Activated T-helper 17 cell treated with anti-CD3 and anti-CD28 coated beads, Interleukin-2, amount 50 U/mL, for 72 hours (primary cell): ENCODE data around the gene MCAM. TPM values are rescaled to one million over a fixed set of nuclear protein-coding genes. Genes with fewer than 3 reads are reported as not detected.

ENCODE experiments used
- ATAC-seq: fragments of 150-1000 bp; cut with Tn5 transposase; replicated peaks from 2 replicates; pipeline ENCODE4 v1.10.0; 2021; ENCODE audit warnings: mild to moderate bottlenecking, moderate library complexity
- H3K27ac Mint-ChIP-seq: one replicate; pipeline ENCODE4 v1.8.0; 2022; ENCODE audit warnings: mixed read lengths
- H3K27me3 Mint-ChIP-seq: one replicate; pipeline ENCODE4 v1.8.0; 2022; ENCODE audit warnings: mixed read lengths
- H3K36me3 Mint-ChIP-seq: one replicate; pipeline ENCODE4 v1.8.0; 2022; ENCODE audit warnings: low read depth, mild to moderate bottlenecking, mixed read lengths
- H3K4me1 Mint-ChIP-seq: one replicate; pipeline ENCODE4 v1.8.0; 2022; ENCODE audit warnings: mixed read lengths
- H3K4me3 Mint-ChIP-seq: one replicate; pipeline ENCODE4 v1.8.0; 2022; ENCODE audit warnings: mild to moderate bottlenecking, mixed read lengths
- H3K9me3 Mint-ChIP-seq: one replicate; pipeline ENCODE4 v1.8.0; 2022; ENCODE audit warnings: mixed read lengths
- total RNA-seq, 2 donors: library from RNA; stranded (reverse); gene quantifications; one replicate each; pipeline ENCODE4 v1.2.3, GENCODE V29; 2022

MCAM gene
- total RNA-seq, 2 donors from 2014 or later: 8.2 to 31.1 TPM

DNA sequence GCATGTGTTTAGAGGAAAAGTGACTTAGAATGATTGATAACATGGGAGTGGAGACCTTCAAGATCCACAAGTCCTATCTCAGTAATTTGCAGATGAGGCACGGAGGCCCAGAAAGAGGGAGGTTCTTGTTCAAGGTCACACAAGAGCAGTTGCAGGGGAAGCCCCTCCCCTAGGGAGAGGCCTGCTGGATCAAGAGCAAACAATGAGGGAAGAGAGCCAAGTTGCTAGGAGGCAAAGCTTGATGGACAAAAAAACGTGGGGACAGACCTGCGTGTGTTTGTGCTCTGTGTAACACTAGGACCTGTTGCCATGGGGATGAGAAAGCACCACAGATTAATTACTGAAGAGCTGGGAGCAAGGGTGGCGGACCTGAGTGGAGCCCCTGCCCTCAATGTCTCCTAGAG, 35.9 kb upstream of the MCAM start:
- no peak overlapping the region for H3K4me3 Mint-ChIP-seq
- no peaks in the 10 kb centered on the region for H3K9me3 Mint-ChIP-seq
- no peaks in the 10 kb centered on the region for H3K36me3 Mint-ChIP-seq
- H3K27ac Mint-ChIP-seq: no peak overlapping the region
- peaks cover 10% of the 10 kb centered on the region for H3K4me1 Mint-ChIP-seq
- peaks cover 19% of the 10 kb centered on the region for H3K27me3 Mint-ChIP-seq
- no peak for ATAC-seq

DNA sequence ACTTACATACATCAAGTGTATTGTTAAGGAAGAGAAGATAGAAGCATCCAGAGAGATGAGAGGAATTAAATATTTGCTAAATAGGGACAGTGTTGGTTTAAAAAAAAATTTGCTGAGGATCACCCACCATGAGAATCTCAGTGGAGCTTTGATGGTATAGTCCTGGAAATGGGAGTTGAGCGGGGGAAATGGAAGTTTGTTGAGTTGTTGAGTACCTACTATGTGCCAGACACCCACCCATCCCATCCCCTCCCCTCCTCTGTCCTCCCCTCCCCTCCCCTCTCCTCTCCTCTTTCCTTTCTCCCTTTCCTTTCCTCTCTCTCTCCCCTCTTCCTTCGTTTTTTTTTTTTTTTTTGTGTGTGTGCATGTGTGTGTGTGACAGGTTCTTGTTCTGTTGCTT, 34.3 kb upstream of the MCAM start:
- peaks cover 22% of the 10 kb centered on the region for H3K27me3 Mint-ChIP-seq
- no peak for ATAC-seq

DNA sequence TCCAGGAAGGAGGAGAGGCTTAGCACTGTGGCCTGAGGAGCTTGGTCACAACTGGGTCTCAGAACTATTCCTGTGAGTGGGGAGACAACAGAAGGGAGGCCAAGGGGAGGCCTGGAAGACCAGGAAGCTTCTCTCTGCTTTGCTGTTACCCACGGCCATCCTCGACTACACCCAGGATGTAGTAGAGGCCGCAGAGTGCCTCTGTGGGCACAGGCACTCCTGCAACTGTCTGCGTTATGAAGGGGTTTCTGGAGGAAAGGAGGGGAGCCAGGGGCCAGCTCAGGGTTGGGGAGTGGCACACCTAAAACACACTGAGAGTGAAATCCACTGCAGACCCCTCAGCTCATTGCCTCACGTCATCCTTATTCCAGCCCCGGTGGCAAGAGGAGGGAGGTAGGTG, 33.4 kb upstream of the MCAM start:
- H3K27ac Mint-ChIP-seq: no peak overlapping the region

More for the DNA sequence above, 34.3 kb upstream of the MCAM start:
- H3K4me1 Mint-ChIP-seq: peaks cover 5% of the 10 kb centered on the region
- H3K9me3 Mint-ChIP-seq: no peaks in the 10 kb centered on the region
- no peak overlapping the region for H3K27ac Mint-ChIP-seq
- H3K36me3 Mint-ChIP-seq: no peaks in the 10 kb centered on the region
- no peak overlapping the region for H3K4me3 Mint-ChIP-seq

DNA sequence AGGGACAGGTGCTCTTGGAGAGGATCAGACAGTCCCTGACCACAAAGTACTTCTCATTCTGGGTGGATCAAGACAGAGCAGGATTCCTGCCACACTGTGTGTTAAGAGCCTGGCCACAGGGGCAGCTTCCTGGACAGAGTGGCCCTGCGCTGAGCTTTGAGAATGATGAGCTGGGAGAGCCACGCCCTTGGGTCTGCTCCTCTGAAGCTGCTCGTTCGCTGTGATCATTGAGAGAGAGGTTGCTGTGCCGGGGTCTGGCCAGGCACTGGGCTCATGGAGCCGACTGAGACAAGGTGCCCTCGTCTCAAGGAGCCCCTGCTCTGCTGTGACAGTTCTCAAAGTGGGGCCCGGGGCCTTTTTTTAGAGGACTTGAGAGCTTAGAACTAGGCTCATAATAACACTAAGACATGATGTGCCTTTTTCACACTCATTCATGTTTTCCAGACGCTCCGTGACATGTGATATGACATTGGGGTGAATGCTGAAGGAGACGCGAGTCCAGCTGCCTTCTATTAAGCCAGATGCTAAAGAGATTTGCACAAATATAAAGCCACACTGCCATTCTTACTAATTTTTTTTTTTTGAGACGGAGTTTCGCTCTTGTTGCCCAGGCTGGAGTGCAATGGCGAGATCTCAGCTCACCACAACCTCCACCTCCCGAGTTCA, 31.1 kb upstream of the MCAM start:
- Mint-ChIP-seq H3K4me1 (peaks cover 5% of the 10 kb centered on the region), H3K27me3 (peaks cover 22% of the 10 kb centered on the region), H3K36me3 (no peaks in the 10 kb centered on the region), H3K9me3 (no peaks in the 10 kb centered on the region), H3K27ac (no peak overlapping the region), H3K4me3 (no peak overlapping the region)
- no peak for ATAC-seq

More for the DNA sequence above, 33.4 kb upstream of the MCAM start:
- no peaks in the 10 kb centered on the region for H3K36me3 Mint-ChIP-seq
- H3K4me1 Mint-ChIP-seq: peaks cover 5% of the 10 kb centered on the region
- H3K4me3 Mint-ChIP-seq: no peak overlapping the region
- H3K27me3 Mint-ChIP-seq: peaks cover 21% of the 10 kb centered on the region
- ATAC-seq: no peak
- H3K9me3 Mint-ChIP-seq: no peaks in the 10 kb centered on the region

DNA sequence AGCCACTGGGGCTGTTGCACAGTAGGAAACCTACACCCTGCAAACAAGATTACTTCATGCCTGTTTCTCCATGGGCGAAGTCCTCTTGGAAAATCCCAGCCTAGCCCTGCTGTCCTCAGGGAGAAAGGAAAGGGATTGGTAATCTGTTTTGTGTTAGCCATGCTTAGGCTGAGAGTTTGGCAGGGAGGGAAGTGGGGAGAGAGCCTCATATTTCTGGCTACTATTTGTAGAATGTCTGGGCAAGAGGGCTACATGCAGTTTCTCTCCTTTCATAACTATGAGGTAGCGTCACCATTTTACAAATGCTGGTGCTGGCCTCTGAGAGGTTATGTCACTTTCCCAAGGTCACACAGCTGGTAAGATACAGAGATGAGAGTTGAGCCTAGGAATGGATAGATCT, 30.3 kb upstream of the MCAM start:
- no peaks in the 10 kb centered on the region for H3K9me3 Mint-ChIP-seq
- H3K27ac Mint-ChIP-seq: no peak overlapping the region
- no peak for ATAC-seq
- no peak overlapping the region for H3K4me3 Mint-ChIP-seq
- H3K36me3 Mint-ChIP-seq: no peaks in the 10 kb centered on the region
- H3K4me1 Mint-ChIP-seq: peaks cover 5% of the 10 kb centered on the region
- H3K27me3 Mint-ChIP-seq: peaks cover 26% of the 10 kb centered on the region

DNA sequence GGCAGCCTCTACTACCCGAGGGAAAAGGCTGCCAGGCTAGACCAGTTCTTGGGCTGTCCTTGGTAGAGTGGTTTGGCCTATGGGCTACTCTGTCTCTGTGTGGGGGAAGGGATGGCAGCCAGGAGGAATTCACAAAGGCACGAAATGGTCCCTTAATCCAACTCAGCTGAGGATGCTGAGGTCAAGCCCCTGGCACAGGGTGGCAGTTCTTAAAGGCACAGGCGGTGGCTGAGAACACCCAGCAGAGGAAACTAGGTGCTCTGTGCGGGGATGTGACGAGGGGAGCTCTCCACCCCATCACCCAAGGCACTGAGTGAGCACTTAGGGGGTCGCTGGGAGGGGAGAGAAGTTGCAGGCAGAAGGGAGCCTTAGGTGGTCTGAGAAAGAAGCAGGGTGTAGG, 29.7 kb upstream of the MCAM start, which contains the start of gene MFRP:
MFRP (minus strand) TSS at position 101 of the 400 bp plus-strand sequence. CDS start 192 bp downstream, outside the sequence.
- no peak for ATAC-seq
- no peak within 1 kb of the TSS for H3K4me3 Mint-ChIP-seq

DNA sequence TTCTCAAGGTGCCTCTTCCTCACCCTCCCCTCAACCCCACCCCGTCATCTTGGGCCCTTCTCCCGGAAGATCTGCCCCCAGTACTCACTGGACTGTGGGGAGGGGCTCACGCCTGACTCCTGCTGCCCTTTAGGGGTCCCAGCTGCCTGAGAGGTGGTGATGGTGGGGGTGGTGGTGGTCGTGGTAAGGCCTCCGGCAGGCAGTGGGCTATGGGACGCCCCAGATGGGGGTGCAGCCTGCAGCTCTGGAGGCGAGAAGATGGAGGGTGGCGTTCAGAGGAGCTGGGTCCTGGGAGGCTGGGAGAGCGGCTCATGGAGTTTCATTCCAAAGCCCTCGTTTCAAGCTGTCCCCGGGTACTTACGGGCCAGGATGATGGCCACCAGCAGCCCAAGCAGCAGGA, 28.8 kb upstream of the MCAM start:
- Mint-ChIP-seq H3K27me3 (peaks cover 26% of the 10 kb centered on the region), H3K36me3 (no peaks in the 10 kb centered on the region), H3K27ac (no peak overlapping the region), H3K4me3 (no peak overlapping the region), H3K4me1 (peaks cover 5% of the 10 kb centered on the region), H3K9me3 (no peaks in the 10 kb centered on the region)
- no peak for ATAC-seq

More for the DNA sequence above, 29.7 kb upstream of the MCAM start, which contains the start of gene MFRP:
- Mint-ChIP-seq H3K27ac (no peak within 1 kb of the TSS), H3K27me3 (peaks cover 26% of the 10 kb centered on the region), H3K36me3 (no peaks in the 10 kb centered on the region), H3K4me1 (peaks cover 5% of the 10 kb centered on the region), H3K9me3 (no peaks in the 10 kb centered on the region)

DNA sequence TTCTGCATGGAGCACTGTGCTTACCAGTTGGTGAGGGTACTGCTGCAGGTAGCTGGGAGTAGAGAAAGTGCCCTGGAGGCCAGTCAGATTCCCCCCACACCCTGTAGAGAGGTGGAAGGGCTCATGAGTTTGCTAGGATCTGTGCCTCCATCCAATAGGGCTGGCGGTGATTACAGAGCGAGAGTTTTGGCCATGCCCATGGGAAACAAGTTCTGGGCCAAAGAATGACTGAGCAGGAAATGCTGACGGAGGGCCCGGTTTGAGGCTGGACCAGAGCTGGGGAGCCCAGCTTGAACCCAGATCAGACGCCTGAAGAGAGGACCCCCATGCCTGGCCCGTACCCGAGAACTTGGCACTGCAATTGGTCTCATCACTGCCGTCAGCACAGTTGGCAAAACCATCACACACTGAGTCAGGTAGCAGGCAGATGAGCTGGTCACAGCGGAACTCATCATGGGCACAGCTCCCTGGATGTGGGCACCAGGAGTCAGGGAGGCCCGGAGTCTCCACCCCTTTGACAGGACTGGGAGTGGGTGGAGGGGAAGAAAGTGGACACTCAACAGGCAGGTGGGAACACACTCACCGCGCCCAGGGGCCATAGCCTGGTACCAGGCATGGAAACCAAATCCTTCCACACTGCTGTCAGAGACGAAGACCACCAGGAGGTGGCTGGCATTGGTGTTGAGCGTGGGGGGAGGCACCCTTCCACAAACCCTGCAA, 27.5 kb upstream of the MCAM start:
- Mint-ChIP-seq H3K36me3 (peaks cover 1% of the 10 kb centered on the region), H3K27ac (no peak overlapping the region), H3K9me3 (no peaks in the 10 kb centered on the region), H3K4me3 (no peak overlapping the region), H3K27me3 (peaks cover 27% of the 10 kb centered on the region), H3K4me1 (peaks cover 5% of the 10 kb centered on the region)
- no peak for ATAC-seq

DNA sequence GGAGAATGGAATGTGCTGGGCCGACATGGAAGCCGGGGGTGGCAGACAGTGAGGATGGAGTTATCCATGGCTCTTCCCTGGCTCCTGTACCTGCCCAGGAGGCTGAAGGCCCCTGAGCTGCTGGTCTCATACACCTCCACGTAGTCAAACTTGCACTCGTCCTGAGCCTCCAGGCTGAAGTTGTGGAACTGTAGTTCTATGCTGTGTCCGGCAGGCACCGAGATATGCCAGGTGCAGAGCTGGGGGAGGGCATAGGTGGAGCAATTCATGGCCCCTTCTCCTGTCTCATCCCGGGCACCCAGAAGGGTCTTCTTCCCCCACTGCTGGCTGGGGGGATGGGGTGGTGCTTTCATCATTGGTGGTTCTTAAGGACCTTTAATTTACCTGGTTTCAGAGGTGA, 26.8 kb upstream of the MCAM start:
- Mint-ChIP-seq H3K27me3 (peaks cover 31% of the 10 kb centered on the region), H3K27ac (no peak overlapping the region), H3K4me3 (no peak overlapping the region), H3K9me3 (no peaks in the 10 kb centered on the region), H3K4me1 (peaks cover 11% of the 10 kb centered on the region), H3K36me3 (peaks cover 6% of the 10 kb centered on the region)
- no peak for ATAC-seq

DNA sequence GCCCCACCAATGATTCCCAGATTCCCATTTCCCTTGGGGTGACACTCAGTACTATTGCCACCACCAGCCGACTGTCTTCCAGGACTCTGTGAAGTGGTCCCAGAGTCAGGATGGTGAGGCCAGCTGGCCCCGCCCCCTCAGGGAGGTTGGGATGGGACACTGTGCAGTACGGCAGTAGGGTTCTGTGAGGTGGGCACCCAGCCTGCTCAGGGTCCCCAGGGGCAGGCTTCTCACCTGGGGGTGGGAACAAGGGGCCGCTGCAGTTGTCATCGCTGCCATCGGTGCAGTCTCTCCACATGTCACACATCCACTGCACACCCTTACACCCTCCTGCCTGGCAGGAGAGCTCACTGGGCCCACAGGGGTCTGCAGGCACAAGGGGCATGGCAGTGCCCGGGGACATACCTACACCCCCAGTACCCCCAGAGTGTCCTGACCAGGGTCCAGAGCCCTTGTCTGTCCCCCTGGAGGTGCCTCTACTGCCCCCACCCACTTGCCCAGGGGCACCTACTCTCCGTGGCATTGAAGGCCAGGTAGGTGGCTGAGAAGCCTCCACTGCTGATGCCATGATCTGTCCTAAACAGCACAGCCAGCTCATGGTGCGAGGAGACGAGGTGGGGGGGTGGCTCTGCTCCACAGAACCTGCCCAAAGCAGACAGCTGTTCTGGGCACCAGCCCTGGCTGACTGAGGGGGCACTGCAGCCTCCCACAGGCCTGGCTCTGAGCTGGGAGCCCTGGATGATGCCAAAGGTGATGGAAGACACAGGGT, 25.6 kb upstream of the MCAM start:
- Mint-ChIP-seq H3K4me3 (no peak overlapping the region), H3K4me1 (peaks cover 12% of the 10 kb centered on the region), H3K27ac (no peak overlapping the region), H3K36me3 (peaks cover 6% of the 10 kb centered on the region), H3K27me3 (peaks cover 34% of the 10 kb centered on the region), H3K9me3 (no peaks in the 10 kb centered on the region)
- ATAC-seq: no peak

DNA sequence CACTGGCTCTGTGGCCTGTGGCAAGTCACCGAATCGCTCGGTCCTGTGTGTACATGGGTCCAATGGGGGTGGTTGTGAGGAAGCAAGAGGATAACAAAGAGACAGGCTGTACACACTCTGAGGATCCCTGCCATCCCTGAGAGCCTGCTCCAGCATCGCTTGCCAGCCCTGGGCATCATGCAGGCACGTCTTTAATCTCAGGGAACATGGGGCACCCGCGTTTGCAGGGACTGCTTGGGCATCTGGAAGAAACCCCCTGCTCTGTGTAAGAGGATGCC, 25.0 kb upstream of the MCAM start:
- Mint-ChIP-seq H3K27me3 (peaks cover 34% of the 10 kb centered on the region), H3K9me3 (no peaks in the 10 kb centered on the region), H3K36me3 (peaks cover 6% of the 10 kb centered on the region), H3K4me3 (no peak overlapping the region), H3K27ac (no peak overlapping the region), H3K4me1 (peaks cover 12% of the 10 kb centered on the region)
- no peak for ATAC-seq

DNA sequence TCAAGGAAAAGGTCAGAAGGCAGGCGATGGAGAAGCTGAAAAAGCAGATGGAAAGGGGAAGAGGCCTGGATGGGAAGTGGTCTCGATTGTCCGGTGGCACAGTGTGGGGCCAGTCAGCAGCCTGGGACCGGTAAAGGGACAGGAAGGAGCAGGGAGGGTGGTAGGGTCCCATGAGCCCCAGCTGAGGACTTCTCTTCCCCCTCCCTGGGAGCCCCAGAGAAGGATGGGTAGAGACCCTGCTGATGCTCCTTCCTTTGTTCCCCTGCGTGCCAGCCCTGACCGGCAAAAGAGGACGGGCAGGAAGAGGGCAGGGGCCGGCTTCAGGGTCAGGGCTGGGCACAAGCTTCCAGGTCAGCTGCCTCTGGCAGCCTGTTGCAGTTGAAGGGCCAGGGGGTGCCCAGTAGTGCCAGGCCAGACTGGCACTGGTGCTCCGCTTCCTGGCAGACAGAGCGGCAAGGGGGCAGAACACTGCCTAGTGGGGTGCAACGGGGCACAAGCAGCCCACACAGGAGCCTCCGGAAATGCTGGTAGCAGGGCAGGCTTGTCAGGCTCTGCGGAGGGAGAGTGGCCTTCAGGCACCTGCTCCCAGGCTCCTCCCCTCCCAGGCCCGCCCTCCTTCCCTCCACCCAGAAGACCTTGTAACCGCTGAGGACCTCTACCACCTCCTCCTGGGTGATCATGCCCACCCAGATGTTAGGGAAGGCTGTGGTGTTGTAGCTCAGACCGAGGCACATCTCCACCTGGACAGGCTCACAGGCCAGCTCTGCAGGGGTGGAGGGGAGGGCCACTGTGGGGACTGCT, 24.5 kb upstream of the MCAM start:
- no peaks in the 10 kb centered on the region for H3K9me3 Mint-ChIP-seq
- H3K36me3 Mint-ChIP-seq: peaks cover 6% of the 10 kb centered on the region
- peaks cover 31% of the 10 kb centered on the region for H3K27me3 Mint-ChIP-seq
- ATAC-seq: no peak
- no peak overlapping the region for H3K27ac Mint-ChIP-seq
- H3K4me1 Mint-ChIP-seq: peaks cover 12% of the 10 kb centered on the region
- H3K4me3 Mint-ChIP-seq: no peak overlapping the region

DNA sequence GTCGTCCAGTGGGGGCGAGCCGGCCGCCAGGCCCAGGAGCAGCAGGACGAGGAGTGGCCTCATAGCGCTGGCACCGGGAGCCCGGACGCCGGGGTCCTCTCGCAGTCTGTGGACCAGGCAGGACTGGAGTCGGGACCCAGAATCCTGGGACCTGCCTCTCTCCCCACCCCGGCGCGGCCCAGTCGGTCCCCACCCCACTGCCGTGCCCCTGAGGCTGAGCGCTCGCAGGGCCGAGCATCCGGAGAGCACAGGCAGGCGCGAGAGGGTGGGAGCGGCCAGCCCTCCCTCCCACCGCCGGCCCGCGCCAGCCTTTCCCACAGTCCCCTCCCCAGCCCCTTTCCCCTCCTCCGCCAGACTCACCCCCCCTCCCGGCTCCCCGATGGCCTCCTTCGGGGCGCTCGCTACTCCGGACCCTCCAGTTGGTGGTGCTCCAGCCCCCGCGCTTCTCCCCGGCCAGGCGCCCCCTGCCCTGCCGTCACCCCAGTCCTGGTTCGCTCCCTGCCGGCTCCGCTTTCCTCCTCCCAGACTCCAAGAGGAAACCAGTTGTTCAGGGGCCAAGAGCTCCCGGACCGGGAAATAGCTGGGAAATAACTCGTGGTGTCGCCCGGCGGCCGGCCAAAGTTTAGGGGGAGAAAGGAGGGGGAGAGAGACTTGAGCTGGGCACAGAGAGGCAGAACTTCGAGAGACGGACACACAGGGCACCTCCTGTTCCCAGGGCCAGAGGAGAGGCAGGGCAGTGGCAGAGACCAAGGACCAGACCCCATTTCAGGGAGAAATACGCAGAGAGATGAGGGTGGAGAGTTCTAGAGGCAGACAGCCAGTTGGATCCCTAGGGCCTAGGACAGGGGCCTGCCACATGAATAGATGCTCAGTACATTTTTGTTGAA, 23.6 kb upstream of the MCAM start, which contains the start of gene C1QTNF5:
C1QTNF5 (minus strand) TSS at position 549 of the 887 bp plus-strand sequence; CDS start at position 63, 486 bp downstream.
- no peak for ATAC-seq
- Mint-ChIP-seq H3K27ac (no peak within 1 kb of the TSS), H3K9me3 (no peaks in the 10 kb centered on the region), H3K36me3 (peaks cover 6% of the 10 kb centered on the region), H3K4me3 (no peak within 1 kb of the TSS), H3K4me1 (peaks cover 12% of the 10 kb centered on the region), H3K27me3 (peaks cover 31% of the 10 kb centered on the region)
